Mammary epithelial cell (primary cell): Measurements from ENCODE around the gene PRKAA2.

Experiments
- EZH2 ChIP-seq: IDR thresholded peaks from 2 replicates; pipeline ENCODE4 v1.6.1; 2012; ENCODE audit warnings: low read length, inconsistent platforms, borderline replicate concordance
- TF ChIP-seq, protein P1 (sequence below), 2 donors: IDR thresholded peaks in 1 of 2; conservative IDR thresholded peaks in 1 of 2; 2 replicates each; pipeline ENCODE4 v1.5.1; 2011 to 2012; ENCODE audit warnings: inconsistent platforms in 2 of 2, low read length in 2 of 2, mild to moderate bottlenecking in 2 of 2, control low read depth in 1 of 2, low read depth in 1 of 2; ENCODE audit not compliant: insufficient read depth in 1 of 2; ENCODE audit errors: extremely low read depth in 1 of 2

- TF ChIP-seq, protein P1, sequence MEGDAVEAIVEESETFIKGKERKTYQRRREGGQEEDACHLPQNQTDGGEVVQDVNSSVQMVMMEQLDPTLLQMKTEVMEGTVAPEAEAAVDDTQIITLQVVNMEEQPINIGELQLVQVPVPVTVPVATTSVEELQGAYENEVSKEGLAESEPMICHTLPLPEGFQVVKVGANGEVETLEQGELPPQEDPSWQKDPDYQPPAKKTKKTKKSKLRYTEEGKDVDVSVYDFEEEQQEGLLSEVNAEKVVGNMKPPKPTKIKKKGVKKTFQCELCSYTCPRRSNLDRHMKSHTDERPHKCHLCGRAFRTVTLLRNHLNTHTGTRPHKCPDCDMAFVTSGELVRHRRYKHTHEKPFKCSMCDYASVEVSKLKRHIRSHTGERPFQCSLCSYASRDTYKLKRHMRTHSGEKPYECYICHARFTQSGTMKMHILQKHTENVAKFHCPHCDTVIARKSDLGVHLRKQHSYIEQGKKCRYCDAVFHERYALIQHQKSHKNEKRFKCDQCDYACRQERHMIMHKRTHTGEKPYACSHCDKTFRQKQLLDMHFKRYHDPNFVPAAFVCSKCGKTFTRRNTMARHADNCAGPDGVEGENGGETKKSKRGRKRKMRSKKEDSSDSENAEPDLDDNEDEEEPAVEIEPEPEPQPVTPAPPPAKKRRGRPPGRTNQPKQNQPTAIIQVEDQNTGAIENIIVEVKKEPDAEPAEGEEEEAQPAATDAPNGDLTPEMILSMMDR (conservative IDR thresholded peaks at IDR 0.05 in 1 of 2, IDR thresholded peaks at IDR 0.05 in 1 of 2; ENCODE audit: extremely low read depth in 1 of 2, insufficient read depth in 1 of 2, low read depth in 1 of 2, low read length in 2 of 2): no peak
- TF ChIP-seq EZH2: no peak
These were observed 110.8 kb downstream of the PRKAA2 start for GRCh38 chr1:56755911-56756310.
